ENCODE results near the gene ARHGAP28. TPM values are rescaled to one million over a fixed set of nuclear protein-coding genes. Genes with fewer than 3 reads are reported as not detected.
A peak's percentile ranks its signal among the peaks of the same experiment; 100 is the strongest.

ARHGAP28 gene
- total RNA-seq, 1 experiment from 2014 or later: 3.6 TPM

GRCh38 chr18:6733758-6734157, 4.2 kb downstream of the ARHGAP28 start:
- no peak for DNase-seq (ENCODE audit: low read depth)

- DNase-seq (ENCODE audit: low read depth): no peak
Observed at GRCh38 chr18:6734726-6735430, 5.4 kb downstream of the ARHGAP28 start.

DNA sequence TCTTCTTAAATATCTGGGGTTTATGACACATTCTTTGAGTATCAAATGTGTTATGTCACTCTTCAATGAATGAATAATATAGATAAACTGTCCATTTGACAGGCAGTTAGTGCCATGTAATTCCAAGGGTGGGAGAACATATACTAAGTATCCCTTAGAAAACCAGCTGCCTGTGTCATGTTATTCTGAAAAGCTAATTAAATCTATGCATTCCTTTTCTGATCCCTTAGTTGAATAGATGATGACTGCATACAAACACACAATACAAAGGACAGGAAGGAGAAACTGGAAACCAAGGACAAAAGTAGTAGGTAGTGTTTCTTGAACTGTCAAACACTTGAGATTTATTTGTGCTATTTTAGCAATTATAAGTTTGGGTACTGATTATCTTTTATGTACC, 8.3 kb downstream of the ARHGAP28 start:
- DNase-seq (ENCODE audit: low read depth): no peak

DNA sequence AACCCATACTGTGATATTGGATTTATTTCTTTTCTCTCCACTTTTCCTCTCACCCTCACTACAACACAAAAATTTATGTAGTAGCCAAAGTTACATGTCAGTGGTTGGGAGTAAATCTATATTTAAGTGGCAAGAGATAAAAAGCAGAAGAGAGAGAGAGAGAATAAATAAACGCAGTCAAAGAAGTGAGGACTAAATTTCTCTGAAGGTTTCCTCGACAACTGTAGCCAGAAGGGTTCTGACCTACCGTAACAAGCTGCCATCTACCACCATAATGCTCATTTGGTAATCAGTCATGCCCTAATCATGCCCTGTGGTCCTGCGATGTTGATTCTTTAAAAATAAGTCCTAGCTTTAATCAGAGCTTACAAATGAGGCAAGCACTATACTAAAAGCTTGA, 9.1 kb downstream of the ARHGAP28 start:
- DNase-seq (ENCODE audit: low read depth): no peak

DNA sequence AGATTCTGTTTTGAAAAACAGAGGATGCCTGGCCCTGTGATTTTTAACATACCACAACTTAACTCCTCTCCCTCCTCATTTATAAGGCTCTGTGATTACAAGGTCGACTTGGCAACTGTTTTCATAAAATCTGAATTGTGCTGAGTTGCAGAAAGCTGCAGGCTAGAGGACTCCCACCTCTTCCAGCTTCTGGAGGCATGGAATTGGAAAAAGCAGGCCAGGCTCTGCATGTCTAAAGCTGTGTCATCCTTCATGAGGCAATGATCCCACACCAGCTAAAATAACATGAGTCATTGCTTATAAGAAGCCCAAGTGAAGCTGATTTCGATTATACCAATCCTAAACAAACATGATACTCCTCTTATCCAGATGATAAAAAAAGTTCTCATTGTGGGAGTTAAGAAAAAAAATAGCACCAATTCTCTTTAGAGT, 11.7 kb downstream of the ARHGAP28 start:
- DNase-seq (ENCODE audit: low read depth): peak; percentile 86

GRCh38 chr18:6741786-6742185, 12.3 kb downstream of the ARHGAP28 start:
- DNase-seq (ENCODE audit: low read depth): no peak

- no peak for DNase-seq (ENCODE audit: low read depth)
Observed at GRCh38 chr18:6743999-6744398, 14.5 kb downstream of the ARHGAP28 start.

DNA sequence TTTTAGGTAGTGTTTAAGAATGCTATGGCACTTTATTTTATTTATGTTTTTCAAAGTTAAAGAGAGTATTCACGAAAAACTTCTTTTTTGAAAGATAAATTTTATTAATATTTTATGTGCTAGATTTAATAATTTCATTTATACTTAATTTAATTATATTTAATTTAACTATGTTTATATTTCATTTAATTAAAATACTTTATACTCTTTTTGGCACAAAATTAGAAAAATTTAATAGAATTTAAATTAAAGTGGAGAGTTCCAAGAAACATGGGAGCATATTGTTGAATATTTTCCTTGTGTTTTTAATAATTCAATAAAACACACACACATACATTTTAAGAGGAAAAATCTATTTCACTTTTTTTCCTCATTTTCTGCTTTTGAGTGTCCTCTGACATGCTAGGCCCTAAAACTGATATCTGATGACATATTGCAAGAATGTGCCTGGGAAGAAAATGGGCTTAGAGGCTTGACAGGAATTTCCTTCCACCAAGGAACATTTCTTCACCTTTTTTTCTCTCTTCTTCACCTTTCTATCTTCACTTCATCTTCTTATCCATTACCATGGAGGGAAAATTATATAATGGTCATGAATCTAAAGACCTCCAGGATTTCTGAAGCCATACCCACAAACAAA, 15.4 kb downstream of the ARHGAP28 start:
- no peak for DNase-seq (ENCODE audit: low read depth)

DNA sequence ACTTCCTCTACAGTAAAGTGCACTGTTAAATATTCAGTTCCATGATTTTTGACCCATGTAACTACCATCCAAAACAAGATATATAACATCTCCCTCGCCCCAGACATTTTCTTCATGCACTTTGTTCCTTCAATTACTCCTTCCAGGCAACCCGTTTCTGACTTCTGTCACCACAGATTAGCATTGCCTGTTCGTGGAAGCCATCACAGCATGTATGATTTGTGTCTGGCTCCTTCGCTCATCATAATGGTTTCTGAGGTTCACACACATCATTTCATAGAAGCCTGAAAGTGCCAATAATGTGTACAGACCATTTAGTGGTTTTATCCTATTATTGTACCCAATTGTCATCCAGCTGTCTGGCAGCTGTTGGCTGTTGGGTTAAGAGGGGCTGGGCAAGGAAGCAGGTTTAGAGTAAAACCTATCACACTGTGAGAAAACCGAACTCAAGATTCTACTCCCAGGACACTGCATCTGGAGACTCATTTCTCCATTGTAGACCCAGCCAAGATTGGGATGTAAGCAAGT, 16.1 kb downstream of the ARHGAP28 start:
- DNase-seq (ENCODE audit: low read depth): no peak

DNA sequence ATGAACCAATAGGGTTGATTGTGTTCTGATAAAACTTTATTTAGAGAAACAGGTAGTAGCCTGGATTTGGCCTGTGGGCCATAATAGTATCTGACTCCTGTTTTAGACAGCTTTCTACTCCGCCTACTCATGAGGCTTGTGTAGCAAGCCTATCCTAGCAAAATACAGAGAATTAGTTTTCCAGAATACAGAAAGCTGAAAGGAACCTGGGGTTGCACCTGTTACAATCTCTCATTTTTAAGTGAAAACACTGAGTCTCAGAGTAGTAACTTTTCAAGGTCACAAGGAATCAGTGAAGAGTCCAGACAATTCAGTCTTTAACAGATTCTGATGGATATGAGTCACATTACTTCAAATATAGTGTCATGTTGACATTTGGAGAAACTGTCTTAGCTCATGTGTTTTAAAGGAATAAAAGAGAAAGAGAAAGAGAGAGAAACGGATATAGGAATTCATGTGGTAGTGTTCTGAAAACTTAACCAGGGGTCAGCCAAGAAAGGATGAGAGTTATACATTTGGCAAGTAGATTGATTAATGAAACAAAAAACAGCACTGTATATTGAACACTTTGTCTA, 17.0 kb downstream of the ARHGAP28 start:
- DNase-seq (ENCODE audit: low read depth): no peak

DNA sequence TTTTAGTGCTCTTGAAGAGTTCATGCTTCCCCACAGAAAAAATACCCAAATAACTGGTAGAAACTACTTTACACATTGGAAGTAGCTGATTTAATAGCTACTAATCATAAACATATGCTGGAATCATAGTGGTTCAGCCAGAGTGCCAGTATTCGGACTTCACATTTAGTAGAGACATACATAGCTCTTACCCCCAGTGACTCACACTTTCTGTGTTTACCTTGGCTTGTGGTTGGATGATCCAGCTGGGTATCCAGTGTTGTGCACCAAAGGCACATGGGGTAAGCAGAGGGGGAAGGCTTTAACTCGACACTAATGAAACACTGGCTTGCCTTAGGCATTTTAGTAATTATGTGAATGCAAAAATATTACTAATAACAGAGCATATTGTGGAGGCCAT, 18.1 kb downstream of the ARHGAP28 start:
- peak; percentile 85 for DNase-seq (ENCODE audit: low read depth)

GRCh38 chr18:6748241-6748640, 18.7 kb downstream of the ARHGAP28 start:
- DNase-seq (ENCODE audit: low read depth): no peak

- DNase-seq (ENCODE audit: low read depth): no peak
Observed at GRCh38 chr18:6750411-6750810, 20.9 kb downstream of the ARHGAP28 start.

DNA sequence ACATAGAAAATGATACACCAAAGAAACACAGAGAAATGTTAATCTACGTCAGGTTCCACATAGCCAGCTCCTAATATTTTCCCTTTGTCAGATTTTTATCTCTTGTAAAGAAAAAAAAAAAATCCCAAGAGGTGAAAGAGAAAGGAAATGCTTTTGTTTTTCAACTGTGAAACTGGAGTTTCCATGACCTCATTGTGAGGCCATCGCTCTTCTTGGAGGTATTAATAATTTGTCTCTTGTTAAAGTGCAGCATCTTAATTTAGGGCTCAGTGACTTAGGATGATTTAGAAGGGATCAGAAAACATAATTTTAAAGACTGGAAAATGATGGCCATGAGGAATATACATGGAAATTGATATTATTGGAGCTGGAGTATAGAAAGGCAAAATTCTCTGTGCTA, 21.7 kb downstream of the ARHGAP28 start:
- DNase-seq (ENCODE audit: low read depth): no peak

- peak; percentile 35 for DNase-seq (ENCODE audit: low read depth)
Observed at GRCh38 chr18:6752202-6752860, 22.8 kb downstream of the ARHGAP28 start.

- peak; percentile 14 for DNase-seq (ENCODE audit: low read depth)
Observed at GRCh38 chr18:6755107-6755506, 25.6 kb downstream of the ARHGAP28 start.

DNA sequence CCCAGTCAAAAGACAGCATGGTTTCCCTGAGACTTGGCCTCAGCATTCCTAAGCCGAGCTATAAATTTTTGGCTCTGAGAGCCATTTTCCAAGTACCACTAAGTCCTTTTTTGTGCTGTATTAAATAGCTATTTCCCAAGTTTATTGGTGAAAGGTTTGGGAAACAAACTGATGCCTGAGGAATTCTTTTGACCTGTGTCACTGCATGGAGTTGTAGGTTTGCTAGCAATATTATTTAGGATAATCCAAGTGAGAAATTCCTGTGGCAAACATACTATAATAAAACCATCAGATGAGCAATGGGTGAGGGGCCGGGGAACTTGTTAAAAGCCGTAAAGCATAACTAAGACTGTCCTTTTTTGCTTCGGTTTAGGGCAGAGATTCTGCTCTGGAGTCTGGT, 28.4 kb downstream of the ARHGAP28 start:
- no peak for DNase-seq (ENCODE audit: low read depth)

GRCh38 chr18:6759579-6759978, 30.1 kb downstream of the ARHGAP28 start:
- DNase-seq (ENCODE audit: low read depth): no peak

DNA sequence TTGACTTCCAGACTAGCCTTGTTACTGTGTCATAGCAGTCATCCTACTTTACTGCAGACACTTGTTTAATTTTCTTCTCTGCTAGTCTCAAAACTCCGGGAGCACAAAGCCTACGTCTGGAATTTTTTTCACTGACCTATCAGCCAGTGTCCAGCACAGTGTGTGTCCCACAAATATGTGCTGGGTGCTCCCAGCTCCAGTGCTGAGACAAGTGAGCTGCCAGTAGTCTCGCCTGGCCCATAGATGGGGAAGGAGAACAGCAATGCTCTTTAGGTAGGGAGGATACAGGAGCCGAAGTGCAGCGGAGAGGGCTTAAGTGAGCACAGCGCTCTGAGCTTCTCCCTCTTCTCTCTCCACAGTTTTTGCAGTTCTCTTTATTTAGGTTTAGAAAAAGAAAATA, 34.0 kb downstream of the ARHGAP28 start:
- no peak for DNase-seq (ENCODE audit: low read depth)

GRCh38 chr18:6764382-6764781, 34.9 kb downstream of the ARHGAP28 start:
- DNase-seq (ENCODE audit: low read depth): no peak

DNA sequence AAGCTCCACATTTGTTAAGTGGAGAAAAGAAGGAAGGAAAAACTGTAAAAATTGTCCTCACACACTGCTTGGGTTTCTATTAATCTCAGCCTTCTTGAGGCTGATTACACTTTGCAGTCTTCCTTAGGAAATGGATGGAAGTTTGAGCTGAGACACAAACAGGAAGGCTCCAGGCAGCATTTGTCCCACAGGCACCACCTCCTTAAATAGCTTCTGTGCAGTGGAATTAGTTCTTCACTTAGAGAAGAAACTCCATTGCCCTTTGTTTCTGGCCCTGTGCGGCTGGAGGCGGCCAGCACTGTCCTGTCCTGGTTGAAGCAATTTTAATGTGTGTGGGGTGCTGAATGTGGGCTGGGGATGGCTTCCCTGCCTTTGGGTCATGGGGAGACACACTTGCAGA, 44.3 kb downstream of the ARHGAP28 start:
- DNase-seq (ENCODE audit: low read depth): no peak

- DNase-seq (ENCODE audit: low read depth): no peak
Observed at GRCh38 chr18:6775237-6775636, 45.7 kb downstream of the ARHGAP28 start.

Measured in Daoy (cell line).